Fibroblast of lung (primary cell): ENCODE measurements around the gene PDZD4. TPM values are rescaled to one million over a fixed set of nuclear protein-coding genes. Genes with fewer than 3 reads are reported as not detected.
A peak's percentile ranks its signal among the peaks of the same experiment; 100 is the strongest.

Source experiments
- DNase-seq, 2 donors: peaks; one replicate each; pipeline versions ENCODE4 v3.0.0 to v3.0.0-alpha.2; 2010; ENCODE audit warnings: low read depth in 2 of 2
- H2AFZ ChIP-seq: 2 replicates; pipeline ENCODE4 v1.5.1; 2012; ENCODE audit warnings: low read length, control low read depth, inconsistent platforms
- H3K27ac ChIP-seq: 2 replicates; pipeline ENCODE4 v1.5.1; 2011; ENCODE audit warnings: low read length, control low read depth; ENCODE audit not compliant: insufficient read depth
- H3K27me3 ChIP-seq: 2 replicates; pipeline ENCODE4 v1.5.1; 2011; ENCODE audit warnings: mild to moderate bottlenecking, low read length; ENCODE audit not compliant: control insufficient read depth, insufficient read depth
- H3K36me3 ChIP-seq: 2 replicates; pipeline ENCODE4 v1.5.1; 2011; ENCODE audit warnings: low read length; ENCODE audit not compliant: control insufficient read depth, insufficient read depth
- H3K4me1 ChIP-seq: 2 replicates; pipeline ENCODE4 v1.5.1; 2011; ENCODE audit warnings: low read length; ENCODE audit not compliant: control insufficient read depth, insufficient read depth; ENCODE audit errors: extremely low read depth
- H3K4me2 ChIP-seq: 2 replicates; pipeline ENCODE4 v1.5.1; 2011; ENCODE audit warnings: low read length, control low read depth; ENCODE audit not compliant: insufficient read depth; ENCODE audit errors: extremely low read depth
- H3K4me3 ChIP-seq, 4 experiments: fragments of 200-600 bp in 1 of 4; sonication (generic) in 1 of 4; replicated peaks in 1 of 4; 2 replicates each; pipeline ENCODE4 v1.5.1; 2011 to 2016; ENCODE audit warnings: low read length in 4 of 4, low read depth in 3 of 4, mild to moderate bottlenecking in 3 of 4, control low read depth in 2 of 4, inconsistent platforms in 1 of 4, mixed read lengths in 1 of 4; ENCODE audit not compliant: insufficient read depth in 1 of 4; ENCODE audit errors: control extremely low read depth in 1 of 4
- H3K79me2 ChIP-seq: 2 replicates; pipeline ENCODE4 v1.5.1; 2012; ENCODE audit warnings: mild to moderate bottlenecking, low read length, inconsistent platforms; ENCODE audit not compliant: control insufficient read depth, insufficient read depth
- H3K9ac ChIP-seq: 2 replicates; pipeline ENCODE4 v1.5.1; 2011; ENCODE audit warnings: mild to moderate bottlenecking, low read length, control low read depth; ENCODE audit not compliant: insufficient read depth
- H3K9me3 ChIP-seq: 2 replicates; pipeline ENCODE4 v1.5.1; 2012; ENCODE audit warnings: low read depth, low read length; ENCODE audit not compliant: control insufficient read depth, insufficient read depth
- H4K20me1 ChIP-seq: 2 replicates; pipeline ENCODE4 v1.5.1; 2011; ENCODE audit warnings: low read length; ENCODE audit not compliant: control insufficient read depth, insufficient read depth; ENCODE audit errors: extremely low read depth
- CTCF ChIP-seq, 2 donors: IDR thresholded peaks in 1 of 2; conservative IDR thresholded peaks in 1 of 2; 1 replicate in 1 of 2; 2 replicates in 1 of 2; pipeline ENCODE4 v1.5.1; 2011 to 2012; ENCODE audit warnings: low read length in 2 of 2, control low read depth in 1 of 2, inconsistent platforms in 1 of 2, low read depth in 1 of 2, mild to moderate bottlenecking in 1 of 2
- EZH2 ChIP-seq: IDR thresholded peaks from 2 replicates; pipeline ENCODE4 v1.5.1; 2012; ENCODE audit warnings: low read length, control low read depth, mild to moderate bottlenecking; ENCODE audit errors: missing control alignments
- polyA plus RNA-seq, 2 donors: library from polyadenylated mRNA; depleted of rRNA in 1 of 2; stranded (reverse) in 1 of 2; unstranded in 1 of 2; fragments of >200 nt; gene quantifications; 2 replicates each; pipeline ENCODE4 v1.2.1, GENCODE V29; 2011 to 2012; ENCODE audit warnings: missing spikeins in 1 of 2
- total RNA-seq: library from RNA; depleted of rRNA; stranded (reverse); fragments of >200 nt; gene quantifications from 2 replicates; pipeline ENCODE4 v1.2.1, GENCODE V29; 2014

The PDZD4 gene
- total and polyA plus RNA-seq, 2 donors (not counting 1 experiment from before 2014, with no cell fraction given) = under 0.01 to 0.10 TPM

DNA sequence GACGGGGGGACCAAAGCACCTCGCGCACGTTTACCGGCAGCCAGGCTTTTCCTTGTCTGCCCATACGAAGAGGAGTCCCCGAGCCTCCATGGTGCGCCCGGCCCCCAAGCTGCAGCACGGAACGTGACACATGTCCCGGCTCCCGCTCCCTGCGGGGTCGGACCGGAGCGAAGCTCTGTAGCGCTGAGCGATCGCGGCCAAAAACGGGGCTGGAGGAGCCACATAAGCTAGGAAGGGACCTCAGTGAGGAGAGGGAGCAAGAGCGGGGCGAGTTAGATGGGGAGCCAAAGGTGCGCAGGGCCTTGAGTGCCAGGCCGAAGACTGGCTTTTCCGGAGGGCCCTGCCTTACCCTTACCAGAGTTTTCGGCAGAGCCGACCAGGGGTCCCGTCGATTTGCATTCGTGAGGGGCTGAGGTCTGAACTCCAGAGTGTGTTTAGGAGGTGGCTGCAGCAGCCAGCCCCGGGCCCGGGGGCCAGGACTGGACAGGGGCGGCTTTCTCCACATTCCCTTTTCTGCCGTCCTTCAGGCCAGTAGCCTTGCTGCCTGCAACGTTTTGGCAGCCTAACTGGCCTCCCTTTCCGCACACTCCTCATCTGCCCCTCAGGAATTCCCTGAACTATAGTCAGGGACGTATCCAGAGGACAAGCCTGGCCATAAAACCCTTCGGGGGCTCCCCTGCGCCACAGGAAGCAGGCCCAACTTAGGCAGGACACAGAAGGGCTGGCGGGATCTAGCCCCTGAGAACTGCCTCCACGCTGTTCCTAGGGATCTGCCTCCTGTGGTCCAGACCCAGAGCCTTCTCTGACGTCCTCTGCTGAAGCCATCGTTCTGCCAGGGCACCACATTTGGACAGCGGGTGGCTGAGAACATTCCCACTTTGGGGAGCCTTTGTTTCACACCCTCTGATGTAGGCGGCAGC, 35.2 kb downstream of the PDZD4 start:
- Histone ChIP-seq H3K27ac (peak overlapping the region; percentile 96), H2AFZ (no peak overlapping the region), H4K20me1 (no peaks in the 10 kb centered on the region), H3K79me2 (peaks cover 44% of the 10 kb centered on the region), H3K4me3 (peak overlapping the region; percentile 57 to 72 (median 69)), H3K9me3 (no peaks in the 10 kb centered on the region), H3K4me1 (peaks cover 7% of the 10 kb centered on the region), H3K36me3 (peaks cover 8% of the 10 kb centered on the region), H3K4me2 (peak overlapping the region; percentile 87), H3K9ac (peak overlapping the region; percentile 79), H3K27me3 (no peaks in the 10 kb centered on the region)
- no peak for TF ChIP-seq CTCF (conservative IDR thresholded peaks at IDR 0.05 in 1 of 2, IDR thresholded peaks at IDR 0.05 in 1 of 2; ENCODE audit: low read depth in 1 of 2, low read length in 2 of 2)
- no peak for TF ChIP-seq EZH2
- peak in 1 of 2 donors; percentile 12 for DNase-seq

DNA sequence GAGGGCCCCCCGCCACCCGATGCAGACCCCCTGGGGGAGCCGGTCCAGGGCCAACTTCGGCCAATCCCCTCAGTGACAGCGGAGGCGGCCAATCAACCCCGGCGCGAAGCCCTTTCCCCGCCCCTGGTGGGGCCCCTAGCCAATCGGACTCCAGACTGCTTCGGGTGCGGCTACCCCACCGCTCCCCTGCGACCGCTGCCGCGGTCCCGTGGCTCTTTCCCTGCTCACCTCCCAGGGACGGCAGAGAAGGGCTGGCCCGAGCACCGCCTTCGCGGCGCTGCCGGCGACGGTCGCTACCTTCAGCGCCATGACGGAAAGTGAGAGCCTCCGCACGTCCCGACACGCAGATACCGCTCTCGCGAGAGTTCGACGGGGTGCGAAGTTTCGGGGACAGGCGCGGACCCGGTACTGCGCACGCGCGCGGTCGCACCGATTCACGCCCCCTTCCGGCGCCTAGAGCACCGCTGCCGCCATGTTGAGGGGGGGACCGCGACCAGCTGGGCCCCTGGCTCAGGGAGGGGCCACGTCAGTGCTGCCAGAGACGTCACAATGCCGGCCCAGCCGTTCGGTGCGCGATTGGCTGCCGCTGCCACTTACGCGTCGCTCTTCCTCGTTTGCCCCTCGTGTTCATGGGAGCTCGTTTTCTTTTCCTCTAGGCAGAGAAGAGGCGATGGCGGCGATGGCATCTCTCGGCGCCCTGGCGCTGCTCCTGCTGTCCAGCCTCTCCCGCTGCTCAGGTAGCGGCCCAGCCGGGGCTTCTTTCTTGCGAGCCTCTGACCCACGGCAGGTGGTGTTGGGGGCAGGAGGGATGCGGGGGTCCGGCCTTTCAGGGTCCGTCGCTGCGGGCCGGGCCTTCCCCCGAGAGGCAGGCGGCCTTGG, 36.1 kb downstream of the PDZD4 start, which contains the start of the genes IDH3G and SSR4:
TSS of gene IDH3G (minus strand) at position 358 of the 879 bp plus-strand sequence. CDS start at position 309, 49 bp downstream.
TSS of gene SSR4 (plus strand) at position 651 of the 879 bp plus-strand sequence. CDS start at position 671, 20 bp downstream.
- DNase-seq = peak; percentile 91 to 95
- H3K79me2 ChIP-seq = peaks cover 44% of the 10 kb centered on the region

More for the DNA sequence above, 36.1 kb downstream of the PDZD4 start, which contains the start of the genes IDH3G and SSR4:
- no peaks in the 10 kb centered on the region for H3K9me3 ChIP-seq
- TF ChIP-seq EZH2 = no peak
- no peak for TF ChIP-seq CTCF (conservative IDR thresholded peaks at IDR 0.05 in 1 of 2, IDR thresholded peaks at IDR 0.05 in 1 of 2; ENCODE audit: low read depth in 1 of 2, low read length in 2 of 2)
- peaks cover 8% of the 10 kb centered on the region for H3K36me3 ChIP-seq
- H3K27ac ChIP-seq = peak within 1 kb of the TSS; percentile 96
- H3K4me1 ChIP-seq = peaks cover 7% of the 10 kb centered on the region
- H4K20me1 ChIP-seq = no peaks in the 10 kb centered on the region
- H3K27me3 ChIP-seq = no peaks in the 10 kb centered on the region
- H3K9ac ChIP-seq = peak within 1 kb of the TSS; percentile 98
- H3K4me3 ChIP-seq = peak within 1 kb of the TSS; percentile 58 to 73 (median 70)
- H3K4me2 ChIP-seq = peak within 1 kb of the TSS; percentile 87
- peak within 1 kb of the TSS; percentile 76 for H2AFZ ChIP-seq
